Naive thymus-derived CD4-positive, alpha-beta T cell (primary cell): Measurements from ENCODE around the gene GATAD2B. TPM values are rescaled to one million over a fixed set of nuclear protein-coding genes. Genes with fewer than 3 reads are reported as not detected.
"Not testable (repeated sequence)": the region's sequence is repeated elsewhere in the genome, so short reads cannot be mapped to it uniquely, and the experiment has no call there.

Experiments used
- ATAC-seq: fragments of 150-1000 bp; cut with Tn5 transposase; 2 replicates; pipeline ENCODE4 v1.10.0; 2021; ENCODE audit warnings: mild to moderate bottlenecking, moderate library complexity
- CTCF ChIA-PET: fragments of 350-600 bp; sonication (Branson Sonifier 250); formaldehyde crosslinking; loops from one replicate; lab custom pipeline; 2021; ENCODE audit warnings: antibody characterized with exemption; lab: Charles Lee
- POLR2A ChIA-PET: fragments of 350-600 bp; sonication (Branson Sonifier 250); formaldehyde crosslinking; loops from one replicate; lab custom pipeline; 2021; ENCODE audit warnings: antibody characterized with exemption, inconsistent platforms; lab: Charles Lee
- DNase-seq, 9 donors: peaks; one replicate each; pipeline versions ENCODE4 v3.0.0 to v3.0.0-alpha.2; 2020 to 2022; ENCODE audit warnings: mixed read lengths in 1 of 9
- H3K27ac ChIP-seq: one replicate; pipeline ENCODE4 v1.7.0; 2013; ENCODE audit warnings: mild to moderate bottlenecking, low read depth, low read length, moderate library complexity
- H3K27me3 ChIP-seq, 2 donors: one replicate each; pipeline ENCODE4 v1.7.0; 2013; ENCODE audit warnings: low read length in 2 of 2, mild to moderate bottlenecking in 2 of 2, moderate library complexity in 2 of 2; ENCODE audit not compliant: control insufficient read depth in 2 of 2, insufficient read depth in 2 of 2
- H3K36me3 ChIP-seq, 3 experiments: 1 replicate in 2 of 3; 2 replicates in 1 of 3; pipeline ENCODE4 v1.7.0; 2013; ENCODE audit warnings: low read length in 3 of 3, mild to moderate bottlenecking in 3 of 3, moderate library complexity in 1 of 3; ENCODE audit not compliant: insufficient read depth in 3 of 3, control insufficient read depth in 2 of 3
- H3K4me1 ChIP-seq, 2 donors: one replicate each; pipeline ENCODE4 v1.7.0; 2013; ENCODE audit warnings: low read length in 2 of 2, mild to moderate bottlenecking in 2 of 2, moderate library complexity in 1 of 2; ENCODE audit not compliant: control insufficient read depth in 2 of 2, insufficient read depth in 2 of 2
- H3K4me3 ChIP-seq: 2 replicates; pipeline ENCODE4 v1.7.0; 2013; ENCODE audit warnings: mild to moderate bottlenecking, low read length
- H3K9me3 ChIP-seq, 3 experiments: 1 replicate in 2 of 3; 2 replicates in 1 of 3; pipeline ENCODE4 v1.7.0; 2013; ENCODE audit warnings: low read length in 3 of 3; ENCODE audit not compliant: control insufficient read depth in 2 of 3
- H3K27ac Mint-ChIP-seq, 9 donors: one replicate each; pipeline ENCODE4 v1.8.0; 2020 to 2022; ENCODE audit warnings: mixed read lengths in 9 of 9, mild to moderate bottlenecking in 8 of 9, moderate library complexity in 5 of 9, inconsistent platforms in 2 of 9
- H3K27me3 Mint-ChIP-seq, 5 donors: one replicate each; pipeline ENCODE4 v1.8.0; 2021 to 2022; ENCODE audit warnings: mixed read lengths in 5 of 5, mild to moderate bottlenecking in 1 of 5
- H3K36me3 Mint-ChIP-seq, 5 donors: one replicate each; pipeline ENCODE4 v1.8.0; 2020 to 2022; ENCODE audit warnings: mixed read lengths in 5 of 5, mild to moderate bottlenecking in 3 of 5, inconsistent platforms in 1 of 5
- H3K4me1 Mint-ChIP-seq, 7 donors: one replicate each; pipeline ENCODE4 v1.8.0; 2020 to 2022; ENCODE audit warnings: mixed read lengths in 7 of 7, mild to moderate bottlenecking in 3 of 7, inconsistent platforms in 1 of 7
- H3K4me3 Mint-ChIP-seq, 10 donors: one replicate each; pipeline ENCODE4 v1.8.0; 2020 to 2022; ENCODE audit warnings: mild to moderate bottlenecking in 10 of 10, mixed read lengths in 10 of 10, moderate library complexity in 6 of 10, inconsistent platforms in 2 of 10
- H3K9me3 Mint-ChIP-seq, 11 donors: one replicate each; pipeline ENCODE4 v1.8.0; 2020 to 2022; ENCODE audit warnings: mixed read lengths in 11 of 11, mild to moderate bottlenecking in 4 of 11, inconsistent platforms in 1 of 11, moderate library complexity in 1 of 11
- intact Hi-C, 2 donors: fragments of 100-400 bp; cut with micrococcal nuclease; formaldehyde crosslinking; loops; one replicate each; pipeline ENCODE4 v1.15.1; 2023
- polyA plus RNA-seq, 2 donors: library from polyadenylated mRNA; unstranded; fragments of 300-500 nt; fragmentation: Illumina TruSeq; gene quantifications; one replicate each; pipeline ENCODE4 v1.2.3, GENCODE V29; 2021
- total RNA-seq, 6 experiments: library from RNA in 5 of 6; stranded (reverse) in 5 of 6; gene quantifications; 1 replicate in 5 of 6; 2 replicates in 1 of 6; pipeline ENCODE4 v1.2.3 and lab custom pipeline; 2021 to 2026

The GATAD2B gene
- total and polyA plus RNA-seq, 7 experiments from 2014 or later, result 4.8 to 102 (median 73.7) TPM

- POLR2A ChIA-PET, H3K9me3 Mint-ChIP-seq, H3K27me3 Mint-ChIP-seq, H3K4me3 ChIP-seq, H3K36me3 ChIP-seq, intact Hi-C loops, CTCF ChIA-PET, H3K9me3 ChIP-seq, H3K4me1 ChIP-seq, H3K4me3 Mint-ChIP-seq, H3K27ac ChIP-seq, ATAC-seq, DNase-seq, H3K27me3 ChIP-seq: not testable (repeated sequence)
- H3K4me1 Mint-ChIP-seq, result peaks cover 13 to 41% (median 32%) of the 10 kb centered on the region in 7 donors
- peaks cover 0 to 16% (median 10%) of the 10 kb centered on the region in 5 donors for H3K36me3 Mint-ChIP-seq
- H3K27ac Mint-ChIP-seq, result peak overlapping the region in 1 of 9 donors; percentile 32
These were observed 78.4 kb downstream of the GATAD2B start for GRCh38 chr1:153844349-153844748.

GRCh38 chr1:153842006-153842471, 80.7 kb downstream of the GATAD2B start:
- no peak for DNase-seq
- Mint-ChIP-seq H3K36me3 (peaks cover 0 to 10% (median 10%) of the 10 kb centered on the region in 5 donors), H3K4me3 (no peak overlapping the region), H3K27ac (peak overlapping the region in 4 of 9 donors; percentile 0 to 72 (median 51)), H3K4me1 (peaks cover 16 to 45% (median 34%) of the 10 kb centered on the region in 7 donors), H3K9me3 (no peaks in the 10 kb centered on the region), H3K27me3 (no peaks in the 10 kb centered on the region)
- no peak for ATAC-seq
- no peaks in the 10 kb centered on the region for H3K4me1 ChIP-seq
- H3K4me3 ChIP-seq, result no peak overlapping the region
- H3K9me3 ChIP-seq, result no peaks in the 10 kb centered on the region
- H3K36me3 ChIP-seq, result no peaks in the 10 kb centered on the region
- H3K27ac ChIP-seq, result no peak overlapping the region
- intact Hi-C loops, result no loop called here
- ChIA-PET POLR2A (no interaction called here), CTCF (no interaction called here)
- no peaks in the 10 kb centered on the region for H3K27me3 ChIP-seq

- H3K27ac Mint-ChIP-seq, result peak overlapping the region in 7 of 9 donors; percentile 9 to 76 (median 56)
These were observed 81.2 kb downstream of the GATAD2B start for GRCh38 chr1:153841463-153841994.

GRCh38 chr1:153840774-153841173, 82.0 kb downstream of the GATAD2B start:
- H3K4me3 ChIP-seq, H3K4me3 Mint-ChIP-seq, H3K27me3 ChIP-seq, ATAC-seq, H3K27me3 Mint-ChIP-seq, intact Hi-C loops, H3K4me1 ChIP-seq, H3K36me3 ChIP-seq, H3K9me3 ChIP-seq, DNase-seq, CTCF ChIA-PET, H3K9me3 Mint-ChIP-seq, H3K27ac ChIP-seq: not testable (repeated sequence)
- POLR2A ChIA-PET, result interaction anchor here (1.0 kb wide), 1 partner anchor 134 kb away, joined by 3 read pairs; no protein-coding TSS in a partner anchor
- H3K36me3 Mint-ChIP-seq, result peaks cover 0 to 10% (median 8%) of the 10 kb centered on the region in 5 donors
- H3K27ac Mint-ChIP-seq, result peak overlapping the region in 1 of 9 donors; percentile 69
- peaks cover 18 to 48% (median 37%) of the 10 kb centered on the region in 7 donors for H3K4me1 Mint-ChIP-seq

More at GRCh38 chr1:153841463-153841994, 81.2 kb downstream of the GATAD2B start:
- Mint-ChIP-seq H3K4me1 (peaks cover 18 to 50% (median 39%) of the 10 kb centered on the region in 7 donors), H3K36me3 (peaks cover 0 to 10% (median 10%) of the 10 kb centered on the region in 5 donors), H3K4me3 (no peak overlapping the region), H3K9me3 (no peaks in the 10 kb centered on the region), H3K27me3 (no peaks in the 10 kb centered on the region)
- ATAC-seq (no peak), DNase-seq (no peak)
- H3K4me3 ChIP-seq, result no peak overlapping the region
- no peaks in the 10 kb centered on the region for H3K9me3 ChIP-seq
- H3K36me3 ChIP-seq, result no peaks in the 10 kb centered on the region
- intact Hi-C loops, result no loop called here
- no peak overlapping the region for H3K27ac ChIP-seq
- H3K4me1 ChIP-seq, result no peaks in the 10 kb centered on the region
- ChIA-PET POLR2A (interaction anchor here (1.0 kb wide), 1 partner anchor 133 kb away, joined by 3 read pairs; no protein-coding TSS in a partner anchor), CTCF (no interaction called here)
- no peaks in the 10 kb centered on the region for H3K27me3 ChIP-seq

- H3K27ac Mint-ChIP-seq, H3K27me3 ChIP-seq, H3K27me3 Mint-ChIP-seq, H3K9me3 Mint-ChIP-seq, POLR2A ChIA-PET, H3K4me3 ChIP-seq, H3K27ac ChIP-seq, H3K9me3 ChIP-seq, CTCF ChIA-PET, DNase-seq, intact Hi-C loops, H3K36me3 ChIP-seq, H3K36me3 Mint-ChIP-seq, ATAC-seq, H3K4me1 ChIP-seq, H3K4me3 Mint-ChIP-seq: not testable (repeated sequence)
- peaks cover 13 to 45% (median 30%) of the 10 kb centered on the region in 7 donors for H3K4me1 Mint-ChIP-seq
These were observed 88.8 kb downstream of the GATAD2B start for GRCh38 chr1:153833968-153834367.

GRCh38 chr1:153833171-153833570, 89.6 kb downstream of the GATAD2B start:
- ATAC-seq (no peak), DNase-seq (no peak)
- peaks cover 0 to 4% (median under 1%) of the 10 kb centered on the region in 3 experiments for H3K36me3 ChIP-seq
- H3K9me3 Mint-ChIP-seq, result peaks cover 0 to 2% (median 0%) of the 10 kb centered on the region in 11 donors
- no peak overlapping the region for H3K4me3 ChIP-seq
- no peaks in the 10 kb centered on the region for H3K4me1 ChIP-seq
- intact Hi-C loops, result no loop called here
- H3K27me3 ChIP-seq, result no peaks in the 10 kb centered on the region
- POLR2A ChIA-PET, result interaction anchor here (0.5 to 0.7 kb wide), 2 partner anchors 22 to 51 kb away, joined by 3 read pairs; no protein-coding TSS in a partner anchor
- H3K27ac Mint-ChIP-seq, result peak overlapping the region in 6 of 9 donors; percentile 2 to 81 (median 14)
- H3K27ac ChIP-seq, result no peak overlapping the region
- peaks cover 9 to 43% (median 24%) of the 10 kb centered on the region in 7 donors for H3K4me1 Mint-ChIP-seq
- H3K4me3 Mint-ChIP-seq, result no peak overlapping the region
- no peaks in the 10 kb centered on the region for H3K27me3 Mint-ChIP-seq
- peaks cover 0 to 11% (median 4%) of the 10 kb centered on the region in 5 donors for H3K36me3 Mint-ChIP-seq
- no peaks in the 10 kb centered on the region for H3K9me3 ChIP-seq
- CTCF ChIA-PET, result interaction anchor here (0.7 kb wide), 1 partner anchor 134 kb away, joined by 3 read pairs; no protein-coding TSS in a partner anchor
